Ascending aorta (tissue), 2 donors: Measurements from ENCODE around the gene RBP3. TPM values are rescaled to one million over a fixed set of nuclear protein-coding genes. Genes with fewer than 3 reads are reported as not detected.
A peak's percentile ranks its signal among the peaks of the same experiment; 100 is the strongest.

Experiments
- DNase-seq, 2 donors: peaks; one replicate each; pipeline ENCODE4 v3.0.0-alpha.2; 2019; ENCODE audit warnings: low spot score in 2 of 2
- H3K27ac ChIP-seq, 2 donors: fragments of 200-600 bp; sonication (generic); one replicate each; pipeline ENCODE4 v1.5.1; 2016 to 2017; ENCODE audit warnings: mild to moderate bottlenecking in 1 of 2
- H3K27me3 ChIP-seq: fragments of 200-600 bp; sonication (generic); one replicate; pipeline ENCODE4 v1.5.1; 2017
- H3K36me3 ChIP-seq, 2 donors: fragments of 200-600 bp; sonication (generic); one replicate each; pipeline ENCODE4 v1.5.1; 2016
- H3K4me1 ChIP-seq, 2 donors: fragments of 200-600 bp; sonication (generic); one replicate each; pipeline ENCODE4 v1.5.1; 2016 to 2017; ENCODE audit warnings: mild to moderate bottlenecking in 1 of 2
- H3K4me3 ChIP-seq, 2 donors: fragments of 200-600 bp; sonication (generic); one replicate each; pipeline ENCODE4 v1.5.1; 2016 to 2017; ENCODE audit warnings: mild to moderate bottlenecking in 1 of 2
- H3K9me3 ChIP-seq, 2 donors: fragments of 200-600 bp; sonication (generic); one replicate each; pipeline ENCODE4 v1.5.1; 2016
- CTCF ChIP-seq, 3 experiments: fragments of 200-600 bp in 2 of 3; fragments of 450-650 bp in 1 of 3; sonication (generic) in 2 of 3; IDR thresholded peaks; one replicate each; pipeline ENCODE4 v1.5.1; 2016 to 2019; ENCODE audit warnings: antibody characterized with exemption in 3 of 3, mild to moderate bottlenecking in 1 of 3, moderate library complexity in 1 of 3
- intact Hi-C: fragments of 100-400 bp; cut with DNase I; formaldehyde crosslinking; loops from one replicate; pipeline ENCODE4 v1.15.1; 2023
- total RNA-seq: library from RNA; depleted of rRNA; stranded (reverse); fragments of >200 nt; gene quantifications from one replicate; pipeline ENCODE4 v1.1.0, GENCODE V29; 2016

Gene RBP3
- total RNA-seq, 1 donor from 2014 or later: not detected

GRCh38 chr10:47365431-47366180 is 17.4 kb downstream of the RBP3 start:
- Histone ChIP-seq H3K36me3 (no peaks in the 10 kb centered on the region), H3K27ac (no peak overlapping the region), H3K27me3 (no peaks in the 10 kb centered on the region), H3K4me3 (no peak overlapping the region), H3K4me1 (no peaks in the 10 kb centered on the region), H3K9me3 (no peaks in the 10 kb centered on the region)
- peak in 1 of 2 donors; percentile 25 for DNase-seq
- TF ChIP-seq CTCF (IDR thresholded peaks at IDR 0.05): no peak
- intact Hi-C loops: no loop called here

- no peak for DNase-seq
- Histone ChIP-seq H3K36me3 (no peaks in the 10 kb centered on the region), H3K4me1 (no peaks in the 10 kb centered on the region), H3K4me3 (no peak overlapping the region), H3K9me3 (no peaks in the 10 kb centered on the region), H3K27ac (no peak overlapping the region), H3K27me3 (no peaks in the 10 kb centered on the region)
- intact Hi-C loops: no loop called here
- no peak for TF ChIP-seq CTCF (IDR thresholded peaks at IDR 0.05)
Measured at GRCh38 chr10:47366181-47366631, 18.0 kb downstream of the RBP3 start.

GRCh38 chr10:47366731-47367460 is 18.7 kb downstream of the RBP3 start:
- no peak for DNase-seq
- H3K4me1 ChIP-seq: no peaks in the 10 kb centered on the region

GRCh38 chr10:47367646-47368045 is 19.5 kb downstream of the RBP3 start:
- no peak for DNase-seq
- H3K9me3 ChIP-seq: no peaks in the 10 kb centered on the region
- no peak overlapping the region for H3K27ac ChIP-seq
- intact Hi-C loops: no loop called here
- no peaks in the 10 kb centered on the region for H3K4me1 ChIP-seq
- TF ChIP-seq CTCF (IDR thresholded peaks at IDR 0.05): no peak
- no peak overlapping the region for H3K4me3 ChIP-seq
- H3K27me3 ChIP-seq: no peaks in the 10 kb centered on the region
- H3K36me3 ChIP-seq: no peaks in the 10 kb centered on the region

More at GRCh38 chr10:47366731-47367460, 18.7 kb downstream of the RBP3 start:
- Histone ChIP-seq H3K4me3 (no peak overlapping the region), H3K27me3 (no peaks in the 10 kb centered on the region), H3K27ac (no peak overlapping the region), H3K9me3 (no peaks in the 10 kb centered on the region), H3K36me3 (no peaks in the 10 kb centered on the region)
- intact Hi-C loops: no loop called here
- no peak for TF ChIP-seq CTCF (IDR thresholded peaks at IDR 0.05)

GRCh38 chr10:47368431-47369180 is 20.4 kb downstream of the RBP3 start:
- no peaks in the 10 kb centered on the region for H3K36me3 ChIP-seq
- no peaks in the 10 kb centered on the region for H3K27me3 ChIP-seq
- no peak overlapping the region for H3K4me3 ChIP-seq
- no peak overlapping the region for H3K27ac ChIP-seq
- no peak for TF ChIP-seq CTCF (IDR thresholded peaks at IDR 0.05)
- no peaks in the 10 kb centered on the region for H3K4me1 ChIP-seq
- H3K9me3 ChIP-seq: no peaks in the 10 kb centered on the region
- intact Hi-C loops: no loop called here
- peak in 1 of 2 donors; percentile 57 for DNase-seq
